Trophoblast cell (in vitro differentiated cells and primary cell): Measurements from ENCODE around the gene AUTS2.

Experiments
- DNase-seq, 2 donors: peaks; one replicate each; pipeline ENCODE4 v3.0.0-alpha.2; 2016
- H2AFZ ChIP-seq: 2 replicates; pipeline ENCODE4 v1.6.1; 2013; ENCODE audit warnings: low read length, moderate library complexity, mild to moderate bottlenecking; ENCODE audit not compliant: insufficient read depth, poor library complexity
- H2AK5ac ChIP-seq: 2 replicates; pipeline ENCODE4 v1.6.1; 2013; ENCODE audit warnings: mild to moderate bottlenecking, low read length
- H2BK120ac ChIP-seq: 2 replicates; pipeline ENCODE4 v1.6.1; 2013; ENCODE audit warnings: low read length, mild to moderate bottlenecking, moderate library complexity; ENCODE audit not compliant: insufficient read depth, poor library complexity
- H2BK12ac ChIP-seq: 2 replicates; pipeline ENCODE4 v1.6.1; 2013; ENCODE audit warnings: mild to moderate bottlenecking, low read length, moderate library complexity
- H2BK5ac ChIP-seq: 2 replicates; pipeline ENCODE4 v1.6.1; 2013; ENCODE audit warnings: low read length, low read depth, moderate library complexity, mild to moderate bottlenecking; ENCODE audit not compliant: poor library complexity
- H3K14ac ChIP-seq: 2 replicates; pipeline ENCODE4 v1.6.1; 2013; ENCODE audit warnings: mild to moderate bottlenecking, low read length
- H3K18ac ChIP-seq: 2 replicates; pipeline ENCODE4 v1.6.1; 2013; ENCODE audit warnings: mild to moderate bottlenecking, low read length
- H3K23ac ChIP-seq: 2 replicates; pipeline ENCODE4 v1.6.1; 2013; ENCODE audit warnings: low read length
- H3K27ac ChIP-seq: 2 replicates; pipeline ENCODE4 v1.5.1; 2013; ENCODE audit warnings: low read depth, mild to moderate bottlenecking, inconsistent platforms, low read length, moderate library complexity
- H3K27me3 ChIP-seq: 2 replicates; pipeline ENCODE4 v1.6.1; 2013; ENCODE audit warnings: inconsistent platforms, mild to moderate bottlenecking, low read length, moderate library complexity; ENCODE audit not compliant: insufficient read depth
- H3K36me3 ChIP-seq, 2 experiments: 1 replicate in 1 of 2; 2 replicates in 1 of 2; pipeline ENCODE4 v1.6.1; 2013; ENCODE audit warnings: low read length in 2 of 2, mild to moderate bottlenecking in 2 of 2, moderate library complexity in 1 of 2; ENCODE audit not compliant: insufficient read depth in 2 of 2, control insufficient read depth in 1 of 2
- H3K4ac ChIP-seq: 2 replicates; pipeline ENCODE4 v1.6.1; 2013; ENCODE audit warnings: low read depth, mild to moderate bottlenecking, low read length, moderate library complexity
- H3K4me1 ChIP-seq, 2 experiments: 1 replicate in 1 of 2; 2 replicates in 1 of 2; pipeline ENCODE4 v1.6.1; 2013; ENCODE audit warnings: low read length in 2 of 2, mild to moderate bottlenecking in 2 of 2, moderate library complexity in 1 of 2; ENCODE audit not compliant: insufficient read depth in 2 of 2, control insufficient read depth in 1 of 2
- H3K4me2 ChIP-seq: 2 replicates; pipeline ENCODE4 v1.6.1; 2013; ENCODE audit warnings: inconsistent platforms, mild to moderate bottlenecking, low read length, moderate library complexity
- H3K4me3 ChIP-seq: 2 replicates; pipeline ENCODE4 v1.5.1; 2013; ENCODE audit warnings: mild to moderate bottlenecking, low read depth, low read length, inconsistent platforms
- H3K79me1 ChIP-seq: one replicate; pipeline ENCODE4 v1.6.1; 2013; ENCODE audit warnings: low read length
- H3K79me2 ChIP-seq: 2 replicates; pipeline ENCODE4 v1.6.1; 2013; ENCODE audit warnings: low read length, mild to moderate bottlenecking; ENCODE audit not compliant: control insufficient read depth, insufficient read depth, poor library complexity
- H3K9ac ChIP-seq: 2 replicates; pipeline ENCODE4 v1.6.1; 2013; ENCODE audit warnings: mild to moderate bottlenecking, low read length
- H3K9me3 ChIP-seq: 2 replicates; pipeline ENCODE4 v1.6.1; 2013; ENCODE audit warnings: low read depth, mild to moderate bottlenecking, control low read depth, inconsistent platforms, low read length; ENCODE audit not compliant: insufficient read depth
- H4K12ac ChIP-seq: 2 replicates; pipeline ENCODE4 v1.6.1; 2013; ENCODE audit warnings: low read depth, mild to moderate bottlenecking, low read length, moderate library complexity
- H4K8ac ChIP-seq: 2 replicates; pipeline ENCODE4 v1.6.1; 2013; ENCODE audit warnings: low read depth, mild to moderate bottlenecking, low read length, moderate library complexity
- H4K91ac ChIP-seq: one replicate; pipeline ENCODE4 v1.6.1; 2013; ENCODE audit warnings: low read depth, mild to moderate bottlenecking, low read length, moderate library complexity
- WGBS: extraction: QIAGEN DNeasy Blood & Tissue Kit; methylation state at CpG from one replicate; pipeline ENCODE4 v1.1.7; 2013; ENCODE audit warnings: missing lambda C conversion rate; ENCODE audit not compliant: insufficient read length, insufficient coverage; ENCODE audit errors: extremely low coverage; 5-methylcytosine and 5-hydroxymethylcytosine counted together

AUTS2 gene

DNA sequence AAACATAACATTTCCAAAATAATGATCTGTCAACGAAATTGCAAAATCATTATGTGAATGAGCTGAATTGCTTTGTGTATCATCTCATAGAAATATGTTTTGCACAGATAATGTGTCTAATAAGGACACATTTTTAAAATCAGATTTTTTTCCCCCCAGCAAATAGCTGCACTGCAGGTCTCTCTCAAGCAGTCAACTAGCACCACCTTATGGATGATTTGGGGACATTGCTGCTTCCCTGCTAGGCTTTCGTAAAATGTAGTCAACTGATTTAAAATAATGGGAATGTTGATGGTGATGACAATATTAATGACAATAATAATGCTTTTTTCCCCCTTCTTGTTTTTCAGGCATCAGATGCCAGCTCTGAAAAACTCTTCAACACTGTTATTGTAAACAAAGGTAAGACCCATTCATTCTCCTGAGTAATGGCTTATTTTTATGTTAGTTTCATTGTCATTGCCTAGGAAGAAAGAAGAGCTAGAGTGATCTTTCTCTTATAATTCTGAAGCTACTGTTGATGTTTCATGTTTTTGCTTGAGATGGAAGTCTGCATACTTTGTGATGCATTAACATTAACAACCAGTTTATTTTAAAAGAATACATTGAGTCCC is 1100.1 kb downstream of the AUTS2 start:
- Histone ChIP-seq H4K12ac (no peak overlapping the region), H3K79me1 (peaks cover 14% of the 10 kb centered on the region), H4K91ac (no peak overlapping the region), H3K27ac (no peak overlapping the region), H4K8ac (no peak overlapping the region), H3K4me2 (no peak overlapping the region), H2BK120ac (no peak overlapping the region), H3K79me2 (peaks cover 7% of the 10 kb centered on the region), H3K9me3 (no peaks in the 10 kb centered on the region), H3K4me3 (no peak overlapping the region), H2AFZ (no peak overlapping the region), H3K23ac (no peak overlapping the region), H3K14ac (no peak overlapping the region), H3K4me1 (no peaks in the 10 kb centered on the region), H2AK5ac (no peak overlapping the region), H3K18ac (no peak overlapping the region), H3K27me3 (peaks cover 9% of the 10 kb centered on the region), H3K36me3 (peaks cover 3 to 5% of the 10 kb centered on the region in 2 experiments), H2BK5ac (no peak overlapping the region), H3K4ac (no peak overlapping the region), H2BK12ac (no peak overlapping the region), H3K9ac (no peak overlapping the region)
- peak; percentile 17 to 56 for DNase-seq
- no CpG with 5 or more reads among the region's 2 CpGs for whole genome bisulfite sequencing

DNA sequence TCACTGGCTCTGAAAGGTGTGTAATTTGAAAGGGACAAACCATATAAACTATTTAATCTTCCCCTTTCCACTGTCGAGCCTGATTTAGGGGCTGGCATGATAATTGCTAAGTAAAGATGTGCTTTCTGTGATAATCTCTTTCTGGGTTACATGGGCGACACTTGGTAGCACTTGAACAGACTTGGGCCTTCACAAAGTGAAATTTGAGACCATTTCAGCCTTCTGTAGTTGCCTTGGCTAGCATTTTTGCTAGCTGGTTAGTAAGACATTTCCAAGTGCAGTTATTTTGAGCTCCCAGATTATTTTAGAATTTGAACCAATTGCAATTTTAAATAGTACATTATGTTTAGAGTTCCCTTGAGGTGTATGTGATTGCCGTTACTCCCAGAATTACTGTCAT is 1101.0 kb downstream of the AUTS2 start:
- no peak for DNase-seq
- Histone ChIP-seq H2AK5ac (no peak overlapping the region), H3K4me3 (no peak overlapping the region), H3K79me2 (peaks cover 5% of the 10 kb centered on the region), H4K8ac (no peak overlapping the region), H3K27me3 (peaks cover 9% of the 10 kb centered on the region), H2BK12ac (no peak overlapping the region), H3K4ac (no peak overlapping the region), H3K18ac (no peak overlapping the region), H4K12ac (no peak overlapping the region), H3K36me3 (peaks cover 3 to 5% of the 10 kb centered on the region in 2 experiments), H3K23ac (no peak overlapping the region), H2BK120ac (no peak overlapping the region), H3K9ac (no peak overlapping the region), H4K91ac (no peak overlapping the region), H3K79me1 (peaks cover 9% of the 10 kb centered on the region), H3K9me3 (no peaks in the 10 kb centered on the region), H3K4me1 (no peaks in the 10 kb centered on the region), H3K27ac (no peak overlapping the region), H2BK5ac (no peak overlapping the region), H3K14ac (no peak overlapping the region), H2AFZ (no peak overlapping the region), H3K4me2 (no peak overlapping the region)
- WGBS, result no CpG with 5 or more reads among the region's 3 CpGs

DNA sequence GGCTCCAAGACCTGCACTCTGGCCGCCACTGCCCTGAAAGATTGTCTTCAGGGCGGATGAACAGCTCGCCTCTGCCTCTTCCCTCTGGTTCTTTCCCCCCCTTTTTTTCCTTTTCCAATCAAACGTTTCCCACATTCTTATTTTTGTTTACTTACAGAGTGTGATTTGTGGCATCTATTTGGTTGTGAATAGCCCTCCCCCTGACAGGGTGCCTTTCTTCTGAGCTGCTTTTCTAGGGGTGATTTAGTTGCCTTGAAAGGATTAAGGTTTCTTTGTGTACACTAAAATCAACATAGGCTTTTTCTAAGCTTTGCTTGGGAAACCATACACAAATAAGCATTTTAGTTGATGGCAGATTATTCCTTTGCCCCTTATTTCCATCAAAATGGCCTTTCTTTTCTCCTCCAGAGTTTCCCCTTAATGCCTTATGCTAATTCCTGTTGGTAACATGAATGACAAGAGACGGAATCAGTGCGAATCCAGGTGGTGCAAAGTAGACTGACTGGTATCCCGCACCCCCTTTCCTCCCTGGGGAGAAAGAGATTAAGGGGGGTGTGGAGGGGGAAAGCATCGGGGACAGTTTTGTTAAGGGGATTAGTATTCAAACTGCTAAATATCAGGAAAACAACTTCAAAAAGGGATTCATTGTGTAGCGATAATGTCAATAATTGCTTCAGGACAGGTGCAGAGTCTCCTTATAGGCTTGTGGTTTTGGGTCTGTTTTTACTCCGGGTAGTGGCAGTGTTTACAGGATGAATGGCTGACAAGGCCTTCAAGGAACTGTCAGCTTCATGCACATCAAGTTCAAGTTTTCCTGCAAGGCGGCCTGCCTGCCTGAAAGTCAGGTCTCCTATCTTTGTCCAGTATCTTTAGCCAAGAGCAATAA is 1102.0 kb downstream of the AUTS2 start:
- peaks cover 2% of the 10 kb centered on the region for H3K79me1 ChIP-seq
- WGBS, result no CpG with 5 or more reads among the region's 11 CpGs
- no peak overlapping the region for H2BK5ac ChIP-seq
- peaks cover 2% of the 10 kb centered on the region for H3K79me2 ChIP-seq
- H3K4ac ChIP-seq, result no peak overlapping the region
- H3K4me3 ChIP-seq, result no peak overlapping the region
- H3K9ac ChIP-seq, result no peak overlapping the region
- no peak overlapping the region for H3K4me2 ChIP-seq
- DNase-seq, result no peak
- H3K27ac ChIP-seq, result no peak overlapping the region
- H2BK12ac ChIP-seq, result no peak overlapping the region
- H4K8ac ChIP-seq, result no peak overlapping the region
- H3K4me1 ChIP-seq, result no peaks in the 10 kb centered on the region
- H3K23ac ChIP-seq, result no peak overlapping the region
- no peak overlapping the region for H3K18ac ChIP-seq
- H2AFZ ChIP-seq, result no peak overlapping the region
- peaks cover 2% of the 10 kb centered on the region for H3K27me3 ChIP-seq
- H3K36me3 ChIP-seq, result peaks cover 3 to 5% of the 10 kb centered on the region in 2 experiments
- H3K9me3 ChIP-seq, result no peaks in the 10 kb centered on the region
- no peak overlapping the region for H4K12ac ChIP-seq
- H2BK120ac ChIP-seq, result no peak overlapping the region
- no peak overlapping the region for H4K91ac ChIP-seq
- H3K14ac ChIP-seq, result no peak overlapping the region
- H2AK5ac ChIP-seq, result no peak overlapping the region

DNA sequence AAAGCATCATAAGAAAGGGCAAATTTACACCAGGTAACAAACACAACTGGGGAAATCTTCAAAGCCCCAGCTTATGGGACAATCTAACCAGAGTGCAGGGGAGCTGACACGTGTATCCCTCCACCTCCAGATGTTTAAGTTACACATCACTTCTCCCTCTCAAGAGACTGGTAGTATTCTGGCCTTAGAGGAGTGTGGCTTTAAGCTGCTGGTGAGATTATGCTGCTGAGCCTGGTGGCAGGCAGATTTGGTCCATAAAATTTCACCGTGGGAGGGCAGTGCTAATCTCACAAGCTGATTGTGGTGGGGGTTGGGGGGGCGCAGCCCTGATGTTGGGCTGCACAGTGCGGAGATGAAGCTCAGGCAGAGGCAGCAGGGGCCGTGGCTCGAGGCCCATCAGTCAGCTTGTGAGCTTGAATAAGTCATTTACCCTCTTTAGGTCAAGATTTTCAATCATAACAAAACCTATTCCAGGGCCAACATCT is 1102.7 kb downstream of the AUTS2 start:
- no peak for DNase-seq
- Histone ChIP-seq H2BK12ac (no peak overlapping the region), H3K14ac (no peak overlapping the region), H3K27me3 (no peaks in the 10 kb centered on the region), H3K18ac (no peak overlapping the region), H3K9me3 (no peaks in the 10 kb centered on the region), H3K4me1 (no peaks in the 10 kb centered on the region), H2BK5ac (no peak overlapping the region), H3K36me3 (peaks cover 3 to 10% of the 10 kb centered on the region in 2 experiments), H3K4ac (no peak overlapping the region), H4K8ac (no peak overlapping the region), H3K23ac (no peak overlapping the region), H2AFZ (no peak overlapping the region), H3K4me3 (no peak overlapping the region), H2AK5ac (no peak overlapping the region), H3K4me2 (no peak overlapping the region), H3K79me2 (no peaks in the 10 kb centered on the region), H3K9ac (no peak overlapping the region), H3K79me1 (no peaks in the 10 kb centered on the region), H4K12ac (no peak overlapping the region), H3K27ac (no peak overlapping the region), H2BK120ac (no peak overlapping the region), H4K91ac (no peak overlapping the region)
- no CpG with 5 or more reads among the region's 6 CpGs for WGBS
